SK-N-SH (cell line): ENCODE measurements around the gene TPSB2. TPM values are rescaled to one million over a fixed set of nuclear protein-coding genes. Genes with fewer than 3 reads are reported as not detected.

ENCODE experiments used
- CTCF ChIA-PET: fragments of 300-600, 350-600 bp; formaldehyde crosslinking; extraction: SDS; loops from one replicate; lab custom pipeline; 2021; lab: Yijun Ruan, JAX
- POLR2A ChIA-PET: fragments of 350-600 bp; sonication (Branson Sonifier 250); formaldehyde crosslinking; extraction: SDS; loops from one replicate; lab custom pipeline; 2020; ENCODE audit warnings: antibody characterized with exemption, inconsistent platforms; lab: Yijun Ruan, JAX
- DNase-seq: peaks from one replicate; pipeline ENCODE4 v3.0.0; 2012
- H2AFZ ChIP-seq: fragments of 200-600 bp; sonication (generic); 2 replicates; pipeline ENCODE4 v1.8.1; 2016; ENCODE audit warnings: antibody characterized with exemption, mild to moderate bottlenecking, low read depth
- H3F3A ChIP-seq: fragments of 200-600 bp; sonication (generic); replicated peaks from 2 replicates; pipeline ENCODE3; 2016; ENCODE audit warnings: antibody characterized with exemption, mild to moderate bottlenecking; ENCODE audit not compliant: insufficient read depth
- H3K27ac ChIP-seq, 2 experiments: fragments of 200-500 bp in 1 of 2; fragments of 200-600 bp in 1 of 2; sonication (Bioruptor generic) in 1 of 2; sonication (generic), shearing (Covaris generic) in 1 of 2; 2 replicates each; pipeline versions ENCODE4 v1.5.1 to v1.6.1; 2014 to 2016; ENCODE audit warnings: low read depth in 2 of 2, inconsistent platforms in 1 of 2, low read length in 1 of 2, mild to moderate bottlenecking in 1 of 2, mixed read lengths in 1 of 2
- H3K27me3 ChIP-seq: fragments of 200-600 bp; sonication (generic), shearing (Covaris generic); 2 replicates; pipeline ENCODE4 v1.6.1; 2016; ENCODE audit warnings: mixed run types; ENCODE audit not compliant: insufficient read depth
- H3K36me3 ChIP-seq, 2 experiments: fragments of 200-500 bp in 1 of 2; fragments of 200-600 bp in 1 of 2; sonication (Bioruptor generic) in 1 of 2; sonication (generic) in 1 of 2; replicated peaks in 1 of 2; 2 replicates each; pipeline versions ENCODE3 to v1.5.1; 2014 to 2016; ENCODE audit warnings: low read length in 1 of 2, mild to moderate bottlenecking in 1 of 2; ENCODE audit not compliant: insufficient read depth in 2 of 2, control insufficient read depth in 1 of 2
- H3K4me1 ChIP-seq, 2 experiments: fragments of 200-500 bp in 1 of 2; fragments of 200-600 bp in 1 of 2; sonication (Bioruptor generic) in 1 of 2; sonication (generic), shearing (Covaris generic) in 1 of 2; 2 replicates each; pipeline versions ENCODE4 v1.5.1 to v1.6.1; 2014 to 2016; ENCODE audit warnings: low read depth in 1 of 2, low read length in 1 of 2, mixed run types in 1 of 2; ENCODE audit not compliant: insufficient read depth in 2 of 2, control insufficient read depth in 1 of 2
- H3K4me2 ChIP-seq: fragments of 200-600 bp; sonication (generic), shearing (Covaris generic); 2 replicates; pipeline ENCODE4 v1.6.1; 2017; ENCODE audit warnings: mixed run types
- H3K4me3 ChIP-seq, 2 experiments: fragments of 200-500 bp in 1 of 2; fragments of 200-600 bp in 1 of 2; sonication (Bioruptor generic) in 1 of 2; sonication (generic), shearing (Covaris generic) in 1 of 2; 2 replicates each; pipeline versions ENCODE4 v1.5.1 to v1.8.1; 2014 to 2016; ENCODE audit warnings: low read depth in 2 of 2, inconsistent platforms in 1 of 2, low read length in 1 of 2, mild to moderate bottlenecking in 1 of 2, mixed read lengths in 1 of 2, moderate library complexity in 1 of 2
- H3K79me2 ChIP-seq: fragments of 200-600 bp; sonication (generic); 2 replicates; pipeline ENCODE4 v1.8.1; 2017; ENCODE audit warnings: mild to moderate bottlenecking; ENCODE audit not compliant: insufficient read depth
- H3K9ac ChIP-seq: fragments of 200-600 bp; sonication (generic); 2 replicates; pipeline ENCODE4 v1.6.1; 2017; ENCODE audit warnings: mixed run types
- H3K9me2 ChIP-seq: fragments of 200-600 bp; sonication (generic); 2 replicates; pipeline ENCODE4 v1.6.1; 2017; ENCODE audit warnings: mixed run types
- H3K9me3 ChIP-seq: fragments of 200-600 bp; sonication (generic); 2 replicates; pipeline ENCODE4 v1.6.1; 2017; ENCODE audit warnings: mixed run types, mild to moderate bottlenecking, moderate library complexity
- H4K20me1 ChIP-seq: fragments of 200-600 bp; sonication (generic); 2 replicates; pipeline ENCODE4 v1.6.1; 2017; ENCODE audit warnings: mild to moderate bottlenecking, mixed run types; ENCODE audit not compliant: insufficient read depth
- CHD2 ChIP-seq: fragments of 150-350 bp; IDR thresholded peaks from 2 replicates; pipeline ENCODE4 v1.6.1; 2018; ENCODE audit warnings: low read length; ENCODE audit not compliant: partially characterized antibody
- ELF1 ChIP-seq: IDR thresholded peaks from 2 replicates; pipeline ENCODE4 v1.4.0; 2012
- FOSL2 ChIP-seq: IDR thresholded peaks from 2 replicates; pipeline ENCODE4 v1.4.0; 2012; ENCODE audit warnings: low read depth, mild to moderate bottlenecking, moderate library complexity, borderline replicate concordance
- FOXM1 ChIP-seq: IDR thresholded peaks from 2 replicates; pipeline ENCODE4 v1.4.0; 2012; ENCODE audit warnings: low read depth, mild to moderate bottlenecking
- POLR2AphosphoS5 ChIP-seq: IDR thresholded peaks from 2 replicates; pipeline ENCODE4 v1.6.1; 2012; ENCODE audit warnings: low read depth, low read length
- RAD21 ChIP-seq: IDR thresholded peaks from 2 replicates; pipeline ENCODE4 v1.6.1; 2012; ENCODE audit warnings: mild to moderate bottlenecking, low read length
- RFX5 ChIP-seq: IDR thresholded peaks from 2 replicates; pipeline ENCODE4 v1.6.1; 2012; ENCODE audit warnings: mild to moderate bottlenecking, improper control_type of control experiment, low read length
- SMC3 ChIP-seq: IDR thresholded peaks from 2 replicates; pipeline ENCODE4 v1.6.1; 2012; ENCODE audit warnings: low read depth, low read length, improper control_type of control experiment
- USF1 ChIP-seq: IDR thresholded peaks from 2 replicates; pipeline ENCODE4 v1.4.0; 2012; ENCODE audit warnings: low read depth, borderline replicate concordance
- WGBS: methylation state at CpG from one replicate; pipeline ENCODE4 v1.1.6; 2017; ENCODE audit warnings: low lambda C conversion rate; 5-methylcytosine and 5-hydroxymethylcytosine counted together
- polyA plus RNA-seq, 3 experiments: library from polyadenylated mRNA; depleted of rRNA; stranded (reverse); fragments of >200 nt; gene quantifications; 2 replicates each; pipeline ENCODE4 v1.2.3, GENCODE V29; 2012
- TF ChIP-seq, protein P1 (sequence below): IDR thresholded peaks from 2 replicates; pipeline ENCODE4 v1.4.0; 2012; ENCODE audit warnings: low read depth, borderline replicate concordance

TPSB2 gene
- polyA plus RNA-seq, 1 of the 3 experiments (the other 2 are of a cell fraction), result not detected

GRCh38 chr16:1222553-1223354, 7.2 kb downstream of the TPSB2 start (continued):
- TF ChIP-seq, protein P1, sequence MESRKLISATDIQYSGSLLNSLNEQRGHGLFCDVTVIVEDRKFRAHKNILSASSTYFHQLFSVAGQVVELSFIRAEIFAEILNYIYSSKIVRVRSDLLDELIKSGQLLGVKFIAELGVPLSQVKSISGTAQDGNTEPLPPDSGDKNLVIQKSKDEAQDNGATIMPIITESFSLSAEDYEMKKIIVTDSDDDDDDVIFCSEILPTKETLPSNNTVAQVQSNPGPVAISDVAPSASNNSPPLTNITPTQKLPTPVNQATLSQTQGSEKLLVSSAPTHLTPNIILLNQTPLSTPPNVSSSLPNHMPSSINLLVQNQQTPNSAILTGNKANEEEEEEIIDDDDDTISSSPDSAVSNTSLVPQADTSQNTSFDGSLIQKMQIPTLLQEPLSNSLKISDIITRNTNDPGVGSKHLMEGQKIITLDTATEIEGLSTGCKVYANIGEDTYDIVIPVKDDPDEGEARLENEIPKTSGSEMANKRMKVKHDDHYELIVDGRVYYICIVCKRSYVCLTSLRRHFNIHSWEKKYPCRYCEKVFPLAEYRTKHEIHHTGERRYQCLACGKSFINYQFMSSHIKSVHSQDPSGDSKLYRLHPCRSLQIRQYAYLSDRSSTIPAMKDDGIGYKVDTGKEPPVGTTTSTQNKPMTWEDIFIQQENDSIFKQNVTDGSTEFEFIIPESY, result no peak
- TF ChIP-seq POLR2AphosphoS5 (no peak), FOXM1 (no peak), ELF1 (no peak)

DNA sequence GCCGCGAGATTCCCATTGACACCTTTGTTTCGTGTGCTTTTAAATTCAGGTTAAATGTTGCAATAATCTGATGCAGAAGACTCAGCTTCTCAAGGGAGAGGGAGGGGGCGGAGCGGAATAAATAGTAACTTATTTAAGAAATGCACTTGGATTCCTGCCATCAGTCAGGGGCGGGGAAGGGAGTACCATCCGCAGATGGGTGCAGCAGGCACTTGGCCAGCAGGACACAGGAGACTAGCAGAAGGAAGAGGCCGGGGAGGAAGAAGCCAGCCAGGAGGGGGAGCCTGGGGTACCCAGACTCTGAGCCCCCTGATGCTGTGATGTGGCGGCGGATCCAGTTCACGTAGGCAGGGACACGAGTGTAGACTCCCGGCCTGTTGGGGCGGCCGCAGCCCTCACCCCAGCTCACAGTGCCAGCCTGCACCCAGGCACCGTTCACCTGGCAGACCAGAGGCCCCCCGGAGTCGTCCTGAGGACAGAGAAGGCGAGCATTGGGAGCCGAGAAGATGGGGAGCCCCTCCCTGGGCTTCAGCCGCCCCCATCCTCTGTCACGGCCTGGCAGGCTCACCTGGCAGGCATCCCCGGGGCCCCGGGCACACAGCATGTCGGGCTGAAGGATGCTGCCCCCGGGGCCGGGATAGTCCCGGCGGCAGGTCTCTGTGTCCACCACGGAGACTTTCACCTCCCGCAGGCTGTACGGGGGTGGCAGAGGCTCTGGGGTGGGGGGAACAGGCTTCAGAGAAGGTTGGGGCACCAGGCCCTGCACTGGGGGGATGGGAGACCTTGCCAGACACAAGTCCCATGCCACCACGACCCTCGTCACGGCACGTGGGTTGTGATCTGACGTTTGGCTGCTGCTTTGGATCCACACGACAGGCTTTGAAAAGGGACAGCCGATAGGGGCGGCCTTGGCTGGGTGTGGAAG, 8.1 kb downstream of the TPSB2 start:
- Histone ChIP-seq H3K4me3 (no peak overlapping the region), H3K27ac (no peak overlapping the region), H3K27me3 (peaks cover 75% of the 10 kb centered on the region), H3K9me2 (no peaks in the 10 kb centered on the region), H2AFZ (no peak overlapping the region), H3K4me1 (no peaks in the 10 kb centered on the region), H3K9me3 (no peaks in the 10 kb centered on the region), H3F3A (no peaks in the 10 kb centered on the region), H3K9ac (no peak overlapping the region), H3K79me2 (no peaks in the 10 kb centered on the region), H3K4me2 (no peak overlapping the region), H4K20me1 (0 out of 2 replicates have a peak, but pooled peaks cover 8% of the 10 kb centered on the region), H3K36me3 (no peaks in the 10 kb centered on the region)
- no peak for DNase-seq
- ChIA-PET POLR2A (no interaction called here), CTCF (interaction anchor here (0.6 kb wide), 1 partner anchor 59 kb away, joined by 3 read pairs; no protein-coding TSS in a partner anchor)
- WGBS, result 24% methylated on average over 23 of the region's 40 CpGs
- TF ChIP-seq CHD2 (no peak), USF1 (no peak), SMC3 (no peak), FOSL2 (no peak), RAD21 (no peak), RFX5 (no peak)
